Neuronal stem cell (in vitro differentiated cells): ENCODE measurements around the gene DHCR7.
A peak's percentile ranks its signal among the peaks of the same experiment; 100 is the strongest.

ENCODE experiments used
- DNase-seq: peaks from one replicate; pipeline ENCODE4 v3.0.0-alpha.2; 2013; ENCODE audit warnings: low spot score
- H2AFZ ChIP-seq: one replicate; pipeline ENCODE4 v1.6.1; 2013; ENCODE audit warnings: mild to moderate bottlenecking, low read length, inconsistent platforms
- H2AK5ac ChIP-seq: 2 replicates; pipeline ENCODE4 v1.6.1; 2013; ENCODE audit warnings: low read depth, mild to moderate bottlenecking, inconsistent platforms, low read length, moderate library complexity, mixed read lengths
- H2BK120ac ChIP-seq: 2 replicates; pipeline ENCODE4 v1.6.1; 2013; ENCODE audit warnings: low read depth, mild to moderate bottlenecking, inconsistent platforms, low read length, moderate library complexity, mixed read lengths
- H2BK12ac ChIP-seq: one replicate; pipeline ENCODE4 v1.6.1; 2013; ENCODE audit warnings: low read length, inconsistent platforms
- H2BK15ac ChIP-seq: 2 replicates; pipeline ENCODE4 v1.6.1; 2013; ENCODE audit warnings: mild to moderate bottlenecking, low read length, inconsistent platforms, mixed read lengths
- H2BK5ac ChIP-seq: one replicate; pipeline ENCODE4 v1.6.1; 2013; ENCODE audit warnings: inconsistent platforms, mild to moderate bottlenecking, low read length, moderate library complexity
- H3K14ac ChIP-seq: one replicate; pipeline ENCODE4 v1.6.1; 2013; ENCODE audit warnings: low read length, inconsistent platforms
- H3K18ac ChIP-seq: 2 replicates; pipeline ENCODE4 v1.6.1; 2013; ENCODE audit warnings: low read length, inconsistent platforms
- H3K23ac ChIP-seq: 2 replicates; pipeline ENCODE4 v1.6.1; 2013; ENCODE audit warnings: low read depth, mild to moderate bottlenecking, mixed read lengths, low read length, inconsistent platforms; ENCODE audit not compliant: poor library complexity
- H3K27ac ChIP-seq: replicated peaks from 3 replicates; pipeline ENCODE4 v1.5.1; 2013; ENCODE audit warnings: low read length, inconsistent platforms
- H3K27me3 ChIP-seq, 3 experiments: 2 replicates each; pipeline ENCODE4 v1.6.1; 2013; ENCODE audit warnings: low read length in 3 of 3, mild to moderate bottlenecking in 2 of 3, inconsistent platforms in 1 of 3, low read depth in 1 of 3, mixed read lengths in 1 of 3, moderate library complexity in 1 of 3; ENCODE audit not compliant: control insufficient read depth in 3 of 3, insufficient read depth in 3 of 3
- H3K36me3 ChIP-seq, 2 donors: replicated peaks in 1 of 2; 2 replicates each; pipeline ENCODE4 v1.6.1; 2013; ENCODE audit warnings: low read length in 2 of 2; ENCODE audit not compliant: control insufficient read depth in 2 of 2, insufficient read depth in 2 of 2
- H3K4ac ChIP-seq: 2 replicates; pipeline ENCODE4 v1.6.1; 2013; ENCODE audit warnings: inconsistent platforms, mild to moderate bottlenecking, low read length, moderate library complexity
- H3K4me1 ChIP-seq, 2 donors: 1 replicate in 1 of 2; 2 replicates in 1 of 2; pipeline ENCODE4 v1.6.1; 2013; ENCODE audit warnings: low read length in 2 of 2, low read depth in 1 of 2; ENCODE audit not compliant: control insufficient read depth in 2 of 2, insufficient read depth in 1 of 2
- H3K4me2 ChIP-seq: one replicate; pipeline ENCODE4 v1.6.1; 2013; ENCODE audit warnings: mild to moderate bottlenecking, low read length, inconsistent platforms; ENCODE audit not compliant: insufficient read depth, poor library complexity, severe bottlenecking
- H3K4me3 ChIP-seq, 2 donors: 2 replicates each; pipeline ENCODE4 v1.5.1; 2013; ENCODE audit warnings: low read length in 2 of 2, mild to moderate bottlenecking in 2 of 2, inconsistent platforms in 1 of 2, moderate library complexity in 1 of 2
- H3K79me1 ChIP-seq: one replicate; pipeline ENCODE4 v1.6.1; 2013; ENCODE audit warnings: low read depth, mild to moderate bottlenecking, inconsistent platforms, low read length, moderate library complexity
- H3K9ac ChIP-seq: one replicate; pipeline ENCODE4 v1.6.1; 2013; ENCODE audit warnings: mild to moderate bottlenecking, low read depth, low read length, inconsistent platforms; ENCODE audit not compliant: poor library complexity
- H3K9me3 ChIP-seq, 2 donors: replicated peaks in 1 of 2; 2 replicates each; pipeline versions ENCODE3 to v1.6.1; 2013; ENCODE audit warnings: low read length in 2 of 2, mild to moderate bottlenecking in 2 of 2, inconsistent platforms in 1 of 2, low read depth in 1 of 2, mixed read lengths in 1 of 2, moderate library complexity in 1 of 2; ENCODE audit not compliant: control insufficient read depth in 2 of 2, insufficient read depth in 1 of 2
- H4K8ac ChIP-seq: one replicate; pipeline ENCODE4 v1.6.1; 2013; ENCODE audit warnings: low read depth, mild to moderate bottlenecking, inconsistent platforms, low read length, moderate library complexity
- H4K91ac ChIP-seq: one replicate; pipeline ENCODE4 v1.6.1; 2013; ENCODE audit warnings: low read length, low read depth, mild to moderate bottlenecking, inconsistent platforms; ENCODE audit not compliant: poor library complexity
- WGBS, 2 donors: extraction: QIAGEN DNeasy Blood & Tissue Kit; methylation state at CpG; one replicate each; pipeline ENCODE4 v1.1.7; 2013; ENCODE audit warnings: missing lambda C conversion rate in 2 of 2, mixed read lengths in 1 of 2; ENCODE audit not compliant: insufficient read length in 2 of 2, insufficient replicate concordance in 1 of 2; ENCODE audit errors: extremely low coverage in 2 of 2; 5-methylcytosine and 5-hydroxymethylcytosine counted together

The DHCR7 gene

GRCh38 chr11:71440021-71440755, 8.0 kb downstream of the DHCR7 start:
- Histone ChIP-seq H2BK120ac (no peak overlapping the region), H3K79me1 (peaks cover 19% of the 10 kb centered on the region), H3K27ac (no peak overlapping the region), H4K8ac (no peak overlapping the region), H3K9me3 (peaks cover 0 to 2% of the 10 kb centered on the region in 2 donors), H3K4me2 (no peak overlapping the region), H3K4me3 (no peak overlapping the region), H2BK5ac (no peak overlapping the region), H4K91ac (no peak overlapping the region), H3K14ac (no peak overlapping the region), H2AFZ (no peak overlapping the region), H3K4me1 (peaks cover 0 to 2% of the 10 kb centered on the region in 2 donors), H3K4ac (no peak overlapping the region), H3K27me3 (no peaks in the 10 kb centered on the region), H2BK12ac (no peak overlapping the region), H2AK5ac (no peak overlapping the region), H3K36me3 (peaks cover 89 to 99% of the 10 kb centered on the region in 2 donors), H3K23ac (no peak overlapping the region), H3K18ac (no peak overlapping the region), H3K9ac (peak overlapping the region; percentile 50), H2BK15ac (no peak overlapping the region)
- DNase-seq = no peak
- no CpG with 5 or more reads among the region's 6 CpGs for WGBS, 2 donors

DNA sequence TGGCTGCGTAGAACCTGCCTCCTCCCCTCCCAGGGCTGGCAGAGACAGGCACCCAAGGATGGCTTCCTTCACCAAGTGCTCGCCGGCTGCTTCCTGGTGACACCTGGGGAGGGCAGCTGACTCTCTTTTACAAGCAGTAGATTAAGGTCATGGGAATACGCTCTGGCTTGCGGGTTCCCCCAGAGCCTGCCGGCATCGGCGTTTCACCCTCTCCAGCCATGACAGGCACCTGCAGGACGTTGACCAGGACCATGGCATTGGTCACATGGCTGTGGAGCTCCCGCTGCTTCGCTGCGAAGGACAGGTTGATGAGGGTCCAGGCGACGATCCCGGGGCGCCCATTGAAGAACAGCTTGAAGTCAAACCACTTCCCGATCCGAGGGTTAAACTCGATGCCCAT, 9.5 kb downstream of the DHCR7 start:
- Histone ChIP-seq H3K27ac (no peak overlapping the region), H3K18ac (peak overlapping the region; percentile 57), H2BK5ac (no peak overlapping the region), H3K14ac (no peak overlapping the region), H3K4ac (no peak overlapping the region), H3K9ac (no peak overlapping the region), H3K4me2 (no peak overlapping the region), H3K27me3 (no peaks in the 10 kb centered on the region), H3K9me3 (peaks cover 0 to 2% of the 10 kb centered on the region in 2 donors), H4K91ac (no peak overlapping the region), H3K4me1 (no peaks in the 10 kb centered on the region), H4K8ac (no peak overlapping the region), H3K23ac (no peak overlapping the region), H3K79me1 (peaks cover 12% of the 10 kb centered on the region), H2AFZ (no peak overlapping the region), H2BK120ac (no peak overlapping the region), H2BK12ac (no peak overlapping the region), H2BK15ac (no peak overlapping the region), H3K4me3 (no peak overlapping the region), H2AK5ac (no peak overlapping the region), H3K36me3 (peaks cover 87 to 96% of the 10 kb centered on the region in 2 donors)
- WGBS, 2 donors = no CpG with 5 or more reads among the region's 19 CpGs
- DNase-seq = no peak

GRCh38 chr11:71437879-71438278, 10.3 kb downstream of the DHCR7 start:
- H2BK12ac ChIP-seq = no peak overlapping the region
- H2BK120ac ChIP-seq = no peak overlapping the region
- H3K4ac ChIP-seq = no peak overlapping the region
- no peak overlapping the region for H2AFZ ChIP-seq
- H4K8ac ChIP-seq = no peak overlapping the region
- H3K4me2 ChIP-seq = no peak overlapping the region
- H4K91ac ChIP-seq = no peak overlapping the region
- peaks cover 80 to 88% of the 10 kb centered on the region in 2 donors for H3K36me3 ChIP-seq
- peaks cover 14% of the 10 kb centered on the region for H3K79me1 ChIP-seq
- H2BK15ac ChIP-seq = no peak overlapping the region
- H3K27ac ChIP-seq = no peak overlapping the region
- H3K27me3 ChIP-seq = no peaks in the 10 kb centered on the region
- peak overlapping the region; percentile 15 for H3K9ac ChIP-seq
- H3K4me3 ChIP-seq = no peak overlapping the region
- no peak overlapping the region for H3K18ac ChIP-seq
- no peak overlapping the region for H3K14ac ChIP-seq
- H3K23ac ChIP-seq = no peak overlapping the region
- DNase-seq = no peak
- H3K4me1 ChIP-seq = peaks cover 0 to 1% of the 10 kb centered on the region in 2 donors
- H2BK5ac ChIP-seq = no peak overlapping the region
- H3K9me3 ChIP-seq = no peaks in the 10 kb centered on the region
- WGBS, 2 donors = no CpG with 5 or more reads among the region's 13 CpGs
- H2AK5ac ChIP-seq = no peak overlapping the region

DNA sequence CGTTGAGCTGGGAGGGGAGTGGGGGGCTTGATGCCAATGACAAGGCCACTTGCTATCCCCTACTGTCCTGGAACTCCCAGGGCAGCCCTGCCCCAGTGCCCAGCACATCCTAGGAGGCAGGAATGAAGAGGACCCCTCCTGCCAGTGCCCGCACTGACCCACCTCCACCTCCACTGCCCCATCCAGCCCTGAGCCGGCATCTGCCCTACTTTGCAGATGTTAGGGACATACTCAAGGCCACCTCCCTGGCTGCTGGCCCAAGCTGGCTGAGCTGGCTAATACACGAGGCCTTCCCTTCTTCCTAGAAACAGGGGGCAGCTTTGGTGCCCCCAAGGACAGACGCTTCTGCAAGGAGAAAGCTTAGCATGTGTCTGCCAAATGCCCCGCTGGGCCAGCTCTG, 10.8 kb downstream of the DHCR7 start:
- no peak overlapping the region for H2BK120ac ChIP-seq
- no peak overlapping the region for H2AK5ac ChIP-seq
- no peak overlapping the region for H4K91ac ChIP-seq
- no peak overlapping the region for H4K8ac ChIP-seq
- H3K9ac ChIP-seq = no peak overlapping the region
- peaks cover 0 to 1% of the 10 kb centered on the region in 2 donors for H3K4me1 ChIP-seq
- no peak overlapping the region for H3K4ac ChIP-seq
- no peak overlapping the region for H2BK5ac ChIP-seq
- no peak overlapping the region for H3K4me2 ChIP-seq
- H2AFZ ChIP-seq = no peak overlapping the region
- H3K27ac ChIP-seq = no peak overlapping the region
- H3K18ac ChIP-seq = no peak overlapping the region
- H3K36me3 ChIP-seq = peaks cover 78 to 83% of the 10 kb centered on the region in 2 donors
- no peaks in the 10 kb centered on the region for H3K9me3 ChIP-seq
- WGBS, 2 donors = no CpG with 5 or more reads among the region's 6 CpGs
- no peak overlapping the region for H3K4me3 ChIP-seq
- no peak overlapping the region for H3K14ac ChIP-seq
- DNase-seq = no peak
- H3K27me3 ChIP-seq = no peaks in the 10 kb centered on the region
- no peak overlapping the region for H2BK15ac ChIP-seq
- H3K23ac ChIP-seq = peak overlapping the region; percentile 55
- H3K79me1 ChIP-seq = peaks cover 14% of the 10 kb centered on the region
- H2BK12ac ChIP-seq = no peak overlapping the region
